H1 (cell line): ENCODE data around the gene OIP5. TPM values are rescaled to one million over a fixed set of nuclear protein-coding genes. Genes with fewer than 3 reads are reported as not detected.

Experiments
- BCL11A ChIP-seq, 2 experiments: IDR thresholded peaks; one replicate each; pipeline ENCODE4 v1.6.1; 2011; ENCODE audit warnings: low read depth in 2 of 2, low read length in 2 of 2, mild to moderate bottlenecking in 2 of 2
- BRCA1 ChIP-seq: IDR thresholded peaks from 2 replicates; pipeline ENCODE4 v1.6.1; 2012; ENCODE audit warnings: low read depth, low read length, improper control_type of control experiment
- FOSL1 ChIP-seq: IDR thresholded peaks from 2 replicates; pipeline ENCODE4 v1.6.1; 2011; ENCODE audit warnings: mild to moderate bottlenecking, low read depth, low read length, moderate library complexity; ENCODE audit not compliant: insufficient read depth
- SIX5 ChIP-seq: IDR thresholded peaks from 2 replicates; pipeline ENCODE4 v1.6.1; 2011; ENCODE audit warnings: mild to moderate bottlenecking, low read depth, low read length
- polyA plus RNA-seq, 7 experiments: library from polyadenylated mRNA; depleted of rRNA in 3 of 7; stranded (reverse) in 5 of 7; unstranded in 2 of 7; fragments of >200 nt in 5 of 7; fragments of 200-250 nt in 2 of 7; gene quantifications; 1 replicate in 5 of 7; 2 replicates in 1 of 7; 4 replicates in 1 of 7; pipeline versions ENCODE4 v1.2.1 to v1.2.3, GENCODE V29; 2011 to 2013; ENCODE audit warnings: missing spikeins in 2 of 7, mixed read lengths in 2 of 7
- total RNA-seq: library from RNA; stranded (reverse); fragmentation: NEBNext Ultra II Directional; extraction: Animal tissue kit (Norgen Biotek cat#: 25700); gene quantifications from 2 replicates; pipeline ENCODE4 v1.2.1, GENCODE V29; 2021

OIP5 gene
- total and polyA plus RNA-seq, 2 of the 8 experiments (the other 6 are each of a cell fraction or from before 2014, with no cell fraction given): 34.8 to 44.5 TPM

DNA sequence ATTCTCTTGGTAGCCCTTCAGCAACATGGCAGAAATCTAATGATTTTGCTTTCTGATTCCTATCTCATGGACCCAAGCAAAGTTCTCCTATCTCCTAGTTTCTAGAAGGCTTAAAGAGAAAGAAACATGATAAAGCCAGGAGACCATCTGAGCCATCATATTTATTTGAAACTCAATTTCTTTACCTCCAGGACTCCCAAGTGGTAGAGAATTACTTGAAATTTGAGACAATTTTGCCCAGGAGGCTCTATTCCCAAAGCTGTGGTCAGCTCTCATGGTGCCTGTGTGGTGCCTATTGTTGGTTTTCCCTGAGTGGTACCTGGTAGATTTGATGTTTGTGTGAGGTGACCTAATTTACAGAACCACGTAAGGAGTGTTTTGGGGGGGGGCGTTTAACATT, 62.5 kb downstream of the OIP5 start (continued):
- TF ChIP-seq BRCA1 (no peak), FOSL1 (no peak), SIX5 (no peak), BCL11A (IDR thresholded peaks at IDR 0.05; ENCODE audit: low read depth in 2 of 2, low read length in 2 of 2) (no peak)
